ENCODE measurements around the gene CRIP2.

The CRIP2 gene

GRCh38 chr14:105444859-105445258 lies 29.8 kb upstream of the CRIP2 start:
- no peak for DNase-seq (ENCODE audit: low read depth)

DNA sequence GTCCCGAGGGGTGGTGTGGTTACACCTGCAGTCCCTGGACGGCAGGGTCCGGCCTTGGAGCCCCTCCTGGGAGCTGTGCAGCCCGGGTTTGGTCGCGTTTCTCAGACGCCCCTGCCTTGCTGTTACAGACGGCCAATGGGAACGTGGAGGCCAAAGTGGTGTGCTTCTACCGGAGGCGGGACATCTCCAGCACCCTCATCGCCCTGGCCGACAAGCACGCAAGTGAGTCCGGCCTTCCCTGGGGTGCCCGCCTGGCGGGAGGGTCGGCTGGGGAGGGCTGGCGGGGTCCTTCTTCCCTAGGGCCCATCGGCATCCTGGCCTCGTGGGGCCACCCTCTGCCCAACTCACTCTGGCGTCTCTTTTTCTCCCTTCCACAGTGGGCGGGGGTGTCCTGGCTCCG lies 29.3 kb upstream of the CRIP2 start:
- no peak for DNase-seq (ENCODE audit: low read depth)

DNA sequence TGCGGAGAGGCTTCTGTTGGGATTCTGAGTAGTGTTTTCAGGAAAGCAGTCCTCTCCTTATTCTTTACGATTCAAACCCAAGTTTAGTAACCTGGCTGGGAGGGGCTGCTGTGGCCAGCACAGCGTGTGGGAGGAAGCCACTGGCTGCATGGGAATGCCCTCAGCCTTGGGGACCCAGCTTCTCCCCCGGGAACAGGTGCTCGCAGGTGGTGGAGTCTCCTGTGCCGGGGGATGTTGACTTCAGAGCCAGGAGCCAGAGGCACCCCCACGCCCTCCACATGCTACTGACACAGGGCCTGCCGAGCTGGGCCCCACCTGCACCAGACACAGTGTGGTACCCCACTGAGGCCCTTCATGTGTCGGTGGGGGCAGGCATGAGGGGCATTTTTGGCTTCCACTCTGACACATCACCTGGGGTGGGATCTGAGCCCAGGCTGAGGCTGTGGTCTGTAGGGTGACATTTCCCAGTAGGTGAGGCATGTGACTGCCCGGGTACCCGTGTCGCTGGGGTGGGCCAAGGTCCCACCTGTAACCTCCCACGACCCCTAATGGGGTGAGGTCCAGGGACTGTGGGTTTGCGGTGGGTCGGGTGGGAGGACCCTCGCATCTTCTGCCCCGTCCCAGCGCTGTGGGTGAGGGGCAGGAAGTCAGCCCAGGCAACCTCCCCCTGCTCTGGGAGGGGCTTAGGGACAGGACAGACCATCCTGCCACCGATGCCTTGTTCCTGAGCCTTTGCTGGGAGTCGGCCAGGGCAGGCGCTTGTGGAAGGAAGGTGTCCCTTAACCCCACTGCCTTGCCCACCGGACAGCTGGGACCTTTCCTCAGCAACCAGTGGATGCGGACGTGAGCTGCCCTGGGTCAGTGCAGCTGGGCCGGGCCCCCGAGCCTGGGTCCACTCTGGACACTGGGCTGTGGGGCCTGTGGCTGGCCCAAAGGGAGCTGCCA lies 28.4 kb upstream of the CRIP2 start:
- DNase-seq (ENCODE audit: low read depth), result no peak

- DNase-seq (ENCODE audit: low read depth), result no peak
Measured at GRCh38 chr14:105446971-105447370, 27.6 kb upstream of the CRIP2 start.

DNA sequence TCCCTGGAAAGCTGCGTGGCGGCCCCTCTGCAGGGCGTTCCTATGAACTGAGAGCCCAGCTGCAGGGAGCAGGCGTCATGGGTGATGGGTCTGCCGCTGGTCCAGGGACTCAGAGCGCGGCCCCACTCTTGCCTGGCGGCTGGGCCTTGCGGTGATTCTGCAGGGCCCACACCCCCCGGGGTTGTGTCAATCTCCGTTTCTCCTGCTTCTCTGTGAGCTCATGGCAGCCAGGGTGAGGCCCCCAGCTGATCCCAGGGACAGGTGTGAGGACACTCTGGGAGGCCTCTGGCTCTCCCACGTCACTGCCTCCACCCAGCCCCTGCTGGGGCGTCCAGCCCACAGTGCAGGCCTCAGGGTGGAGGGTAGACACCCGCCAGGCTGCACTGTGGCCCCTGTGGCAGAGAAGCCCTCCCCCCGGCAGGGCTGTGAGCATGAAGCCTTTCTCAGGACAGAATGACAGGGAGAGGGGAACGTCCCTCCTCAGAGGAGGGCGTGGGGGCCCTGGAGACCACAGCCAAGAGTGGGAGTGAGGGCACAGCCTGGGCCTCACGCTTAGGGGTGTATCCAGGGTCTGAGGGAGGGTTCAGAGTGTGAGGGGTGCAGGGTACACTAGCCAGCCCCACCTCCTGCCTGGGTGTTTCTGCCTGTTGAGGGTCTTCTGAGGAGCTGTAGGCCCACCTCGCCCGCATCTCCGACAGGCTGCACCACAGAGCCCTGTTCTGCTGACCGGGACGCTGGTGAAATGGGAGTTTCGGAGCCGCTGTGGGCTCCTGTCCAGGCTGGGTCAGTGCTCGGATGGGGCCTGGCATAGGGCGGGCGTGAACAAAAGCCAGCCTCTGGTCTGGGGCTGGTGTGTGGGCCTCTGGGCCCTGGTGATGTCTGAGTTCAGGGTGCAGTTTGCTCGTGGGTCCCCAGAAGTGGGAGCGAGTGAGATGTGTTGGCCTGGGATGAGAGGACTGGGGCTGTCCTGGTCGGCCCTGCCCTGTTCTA lies 26.7 kb upstream of the CRIP2 start:
- no peak for DNase-seq (ENCODE audit: low read depth)

GRCh38 chr14:105448706-105449111 lies 25.9 kb upstream of the CRIP2 start:
- peak; percentile 30 for DNase-seq (ENCODE audit: low read depth)

DNA sequence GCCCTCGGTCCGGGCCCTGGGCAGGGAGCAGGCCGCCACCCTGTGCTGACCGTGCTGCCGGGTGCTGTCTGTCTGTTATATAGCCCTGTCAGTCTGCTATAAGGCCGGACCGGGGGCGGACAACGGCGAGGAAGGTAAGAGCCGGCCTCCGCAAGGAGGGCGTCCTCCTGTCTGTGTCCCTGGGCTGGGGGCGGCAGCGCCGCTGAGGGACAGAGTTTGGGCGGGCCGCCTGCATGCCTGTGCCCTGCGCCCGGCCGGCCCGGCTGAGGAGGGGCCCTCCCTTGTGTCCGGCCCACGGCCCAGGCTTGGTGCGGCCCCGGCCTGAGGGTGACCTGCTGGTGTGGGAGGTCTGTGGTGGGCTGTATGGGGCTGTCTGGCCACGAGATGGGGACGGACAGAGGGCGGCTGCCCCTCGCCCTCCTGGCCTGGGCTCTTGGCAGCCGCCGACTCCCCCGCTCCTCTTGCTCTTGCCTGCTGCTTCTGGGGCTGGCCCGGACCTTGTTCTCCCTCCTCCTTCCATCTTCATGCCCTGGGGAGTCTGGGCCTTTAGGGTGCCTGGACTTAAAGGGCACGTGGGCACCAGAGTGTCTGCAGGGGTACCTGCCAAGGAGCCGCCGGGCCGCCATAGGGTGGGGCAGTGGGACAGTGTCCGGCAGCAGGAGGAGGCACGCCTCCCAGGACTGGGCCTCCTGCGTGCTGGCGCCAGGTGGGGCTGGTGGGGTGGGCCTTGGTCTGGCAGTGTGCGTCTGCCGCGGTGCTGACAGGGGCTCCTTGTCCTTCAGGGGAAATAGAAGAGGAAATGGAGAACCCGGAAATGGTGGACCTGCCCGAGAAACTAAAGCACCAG lies 25.1 kb upstream of the CRIP2 start:
- no peak for DNase-seq (ENCODE audit: low read depth)

DNA sequence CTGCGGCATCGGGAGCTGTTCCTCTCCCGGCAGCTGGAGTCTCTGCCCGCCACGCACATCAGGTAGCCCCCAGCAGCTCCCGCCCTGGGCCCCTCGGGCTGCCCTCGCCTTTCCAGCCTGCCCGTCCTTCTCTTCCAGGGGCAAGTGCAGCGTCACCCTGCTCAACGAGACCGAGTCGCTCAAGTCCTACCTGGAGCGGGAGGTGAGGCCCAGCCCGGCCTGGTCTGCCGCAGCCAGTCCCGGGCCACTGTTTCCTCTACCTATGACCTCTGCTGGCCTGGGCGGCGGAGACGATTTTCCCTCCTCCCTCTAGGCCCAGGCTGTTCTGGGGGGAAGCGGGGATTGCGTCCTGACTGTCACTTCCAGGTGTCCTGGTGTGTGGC lies 24.5 kb upstream of the CRIP2 start:
- no peak for DNase-seq (ENCODE audit: low read depth)

DNA sequence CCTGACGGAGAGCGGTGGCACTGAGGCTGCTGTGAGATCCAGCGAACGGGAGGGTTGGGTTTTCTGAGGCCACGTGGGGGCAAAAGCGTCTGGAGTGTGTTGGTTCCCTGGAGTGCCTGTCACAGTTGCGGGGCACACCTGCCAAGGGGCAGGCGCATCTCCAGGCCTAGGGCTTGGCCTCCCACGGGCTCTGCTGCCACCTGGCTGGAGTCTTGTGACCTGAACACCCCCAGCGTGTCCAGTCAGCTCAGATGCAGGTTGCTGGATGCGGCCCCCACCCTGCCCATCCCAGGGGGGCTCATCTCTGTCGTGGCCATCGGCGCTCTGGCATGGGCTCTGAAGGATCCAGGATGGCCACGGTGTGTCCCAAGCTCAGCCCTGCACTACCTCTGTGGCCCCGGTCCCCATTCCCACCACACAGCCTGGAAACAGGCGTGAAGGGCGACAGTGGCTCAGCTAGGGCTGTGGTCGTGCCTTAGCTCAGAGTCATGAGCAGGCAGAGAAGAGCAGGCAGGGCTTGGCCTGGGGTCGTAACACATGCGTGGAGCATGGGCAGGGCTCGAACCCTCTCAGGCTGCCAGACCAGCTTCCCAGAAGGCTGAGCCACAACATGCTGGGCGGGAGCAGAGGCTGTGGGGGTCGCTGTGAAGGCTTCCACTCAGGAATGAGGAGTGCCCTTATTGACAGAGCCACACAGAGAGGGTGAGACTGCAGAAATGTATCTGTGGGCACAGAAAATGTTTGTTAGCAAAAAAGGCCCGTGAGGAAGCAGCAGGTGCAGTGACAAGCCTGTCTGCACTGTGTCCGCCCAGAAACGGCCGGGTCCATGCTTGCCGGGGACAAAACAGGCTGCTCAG lies 23.5 kb upstream of the CRIP2 start:
- DNase-seq (ENCODE audit: low read depth), result no peak

DNA sequence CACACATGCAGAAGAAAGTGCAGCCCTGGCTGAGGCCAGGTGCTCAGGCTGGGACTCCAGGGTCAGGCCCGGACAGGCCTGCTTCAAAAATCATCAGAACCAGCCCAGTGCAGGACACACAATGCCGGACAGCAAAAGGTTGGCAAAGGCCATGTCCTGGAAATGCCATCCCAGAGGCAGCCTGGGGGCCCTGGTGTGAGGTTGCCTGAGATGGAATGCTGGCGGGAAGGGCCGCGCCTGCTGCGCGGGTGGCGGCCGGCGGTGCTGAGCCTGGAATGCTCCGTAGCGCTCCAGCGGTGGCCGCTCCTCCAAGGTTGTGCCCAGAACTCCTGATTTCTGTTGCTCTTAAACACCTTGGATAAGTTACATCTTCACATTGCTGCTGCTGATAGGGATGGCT lies 21.7 kb upstream of the CRIP2 start:
- DNase-seq (ENCODE audit: low read depth), result no peak

GRCh38 chr14:105453847-105454246 lies 20.8 kb upstream of the CRIP2 start:
- DNase-seq (ENCODE audit: low read depth), result no peak

- no peak for DNase-seq (ENCODE audit: low read depth)
Measured at GRCh38 chr14:105455086-105455640, 19.5 kb upstream of the CRIP2 start.

DNA sequence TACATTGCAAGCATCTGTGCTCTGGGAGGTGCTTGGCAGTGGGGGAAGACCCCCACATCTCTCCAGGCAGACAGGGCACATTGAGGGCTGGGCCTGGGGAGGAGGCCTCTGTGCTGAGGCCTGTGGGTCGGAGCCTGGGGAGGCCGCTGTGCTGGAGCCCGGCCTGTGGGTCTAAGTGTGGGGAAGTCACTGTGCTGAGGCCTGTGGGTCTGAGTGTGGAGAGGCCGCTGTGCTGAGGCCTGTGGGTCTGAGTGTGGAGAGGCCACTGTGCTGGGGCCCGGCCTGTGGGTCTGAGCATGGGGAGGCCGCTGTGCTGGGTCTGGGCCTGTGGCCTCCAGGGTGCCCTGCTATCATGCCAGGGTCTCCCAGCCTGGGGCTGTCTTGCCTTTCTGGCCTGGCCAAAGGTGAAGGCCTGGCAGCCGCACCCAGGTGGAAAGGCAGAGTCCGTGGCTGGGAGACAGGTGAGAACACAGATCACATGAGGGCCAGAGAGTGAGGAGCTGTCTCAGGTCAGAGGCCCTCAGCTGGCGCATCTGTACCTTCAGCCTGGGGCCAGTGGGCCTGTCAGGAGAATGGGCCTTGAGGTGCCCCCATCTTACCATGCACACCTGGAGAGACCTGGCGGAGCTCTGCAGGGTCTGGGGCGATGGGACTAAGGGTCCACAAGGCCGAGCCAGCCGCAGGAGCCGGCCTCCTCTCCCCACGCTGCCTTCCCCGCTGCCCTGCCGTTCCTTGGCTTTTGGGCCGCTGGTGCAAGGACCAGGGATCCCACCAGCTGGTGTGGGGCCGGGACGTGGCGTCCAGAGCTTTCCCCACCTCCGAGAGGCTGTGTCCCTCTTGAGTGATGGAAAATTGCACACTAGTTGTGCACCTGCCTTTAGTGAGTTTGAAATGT lies 18.6 kb upstream of the CRIP2 start:
- no peak for DNase-seq (ENCODE audit: low read depth)

DNA sequence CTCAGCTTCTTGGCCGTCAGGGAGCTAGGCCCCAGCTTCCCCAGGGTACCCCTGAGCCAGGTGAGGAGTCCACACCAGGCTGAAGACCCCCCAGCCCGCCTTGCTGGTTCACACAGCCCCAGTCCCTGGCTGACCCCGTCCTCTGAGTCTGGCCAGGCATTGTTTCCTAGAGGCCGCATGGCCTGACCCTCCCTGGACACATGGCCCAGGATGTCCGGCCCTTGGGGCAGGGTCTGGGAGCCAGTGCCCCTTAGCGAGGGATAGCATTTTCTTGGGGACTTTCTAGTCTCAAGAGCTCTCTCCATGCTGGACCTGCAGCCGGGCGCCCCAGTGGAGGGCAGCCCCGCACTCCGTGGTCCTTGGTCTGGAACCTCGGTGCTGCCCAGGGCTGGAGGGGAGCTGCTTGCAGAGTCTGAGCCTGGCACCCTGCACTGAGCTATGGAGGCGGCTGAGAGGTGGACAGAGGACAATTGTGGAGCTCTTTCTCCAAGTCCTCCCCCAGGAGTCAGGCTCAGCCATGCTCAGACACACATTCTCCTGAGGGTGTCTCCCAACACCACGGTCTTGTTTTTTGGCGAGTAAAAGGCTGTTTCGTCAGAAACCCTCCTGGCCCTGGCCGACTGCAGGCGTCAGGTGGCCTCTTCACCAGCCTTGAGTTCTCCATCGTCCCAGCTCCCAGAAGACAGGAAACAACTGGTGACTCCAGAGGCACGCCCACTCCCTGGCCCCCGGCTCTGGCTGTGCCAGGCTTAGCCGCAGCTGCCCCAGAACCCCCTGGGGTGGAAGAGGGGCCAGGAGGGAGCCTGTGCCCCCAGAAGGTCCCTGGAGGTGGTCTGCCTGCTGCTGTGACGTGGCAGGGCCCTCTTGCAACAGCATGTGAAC lies 17.6 kb upstream of the CRIP2 start:
- DNase-seq (ENCODE audit: low read depth), result no peak

- DNase-seq (ENCODE audit: low read depth), result no peak
Measured at GRCh38 chr14:105458010-105458409, 16.6 kb upstream of the CRIP2 start.

- no peak for DNase-seq (ENCODE audit: low read depth)
Measured at GRCh38 chr14:105458571-105458970, 16.1 kb upstream of the CRIP2 start.

- no peak for DNase-seq (ENCODE audit: low read depth)
Measured at GRCh38 chr14:105460116-105460515, 14.5 kb upstream of the CRIP2 start.

DNA sequence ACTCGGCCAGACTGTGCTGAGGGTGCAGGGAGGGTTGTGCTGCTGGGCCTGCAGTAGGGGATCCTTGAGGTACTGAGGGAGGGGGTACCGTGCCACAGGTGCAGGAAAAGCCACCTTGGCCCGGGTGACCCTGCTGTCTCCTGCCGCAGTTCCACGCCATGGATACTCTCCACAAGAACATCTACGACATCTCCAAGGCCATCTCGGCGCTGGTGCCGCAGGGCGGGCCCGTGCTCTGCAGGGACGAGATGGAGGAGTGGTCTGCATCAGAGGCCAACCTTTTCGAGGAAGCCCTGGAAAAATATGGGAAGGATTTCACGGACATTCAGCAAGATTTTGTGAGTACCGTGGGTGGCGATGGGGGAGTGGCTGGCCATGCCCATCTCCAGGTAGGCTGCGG lies 14.0 kb upstream of the CRIP2 start:
- no peak for DNase-seq (ENCODE audit: low read depth)

DNA sequence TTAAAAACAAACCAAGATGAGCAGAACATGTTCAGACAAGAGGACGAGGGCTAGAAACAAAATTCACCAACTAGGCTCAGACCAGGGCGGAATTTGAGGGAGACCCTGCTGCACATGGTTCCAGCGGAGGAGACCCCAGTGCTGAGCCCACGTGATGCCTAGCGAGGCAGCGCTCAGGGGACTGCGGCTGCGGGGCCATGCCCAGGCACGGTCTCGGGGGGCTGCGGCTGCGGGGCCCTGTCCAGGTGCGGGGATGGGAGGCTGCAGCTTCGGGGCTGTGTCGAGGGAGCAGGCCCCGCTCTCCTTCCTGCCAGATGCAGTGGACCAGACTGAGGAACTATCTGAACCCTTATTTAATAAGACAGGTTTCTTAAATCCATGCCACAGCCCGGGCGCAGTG lies 12.7 kb upstream of the CRIP2 start:
- DNase-seq (ENCODE audit: low read depth), result no peak
